Stimulated activated CD4-positive, alpha-beta T cell treated with anti-CD3 and anti-CD28 coated beads, TNF-alpha, amount 100 ng/mL, for 48 hours (primary cell): ENCODE results near the gene SUPT7L.

Source experiments
- DNase-seq, 3 donors: peaks; one replicate each; pipeline ENCODE4 v3.0.0-alpha.2; 2020; ENCODE audit warnings: low read depth in 3 of 3

The SUPT7L gene, protein sequence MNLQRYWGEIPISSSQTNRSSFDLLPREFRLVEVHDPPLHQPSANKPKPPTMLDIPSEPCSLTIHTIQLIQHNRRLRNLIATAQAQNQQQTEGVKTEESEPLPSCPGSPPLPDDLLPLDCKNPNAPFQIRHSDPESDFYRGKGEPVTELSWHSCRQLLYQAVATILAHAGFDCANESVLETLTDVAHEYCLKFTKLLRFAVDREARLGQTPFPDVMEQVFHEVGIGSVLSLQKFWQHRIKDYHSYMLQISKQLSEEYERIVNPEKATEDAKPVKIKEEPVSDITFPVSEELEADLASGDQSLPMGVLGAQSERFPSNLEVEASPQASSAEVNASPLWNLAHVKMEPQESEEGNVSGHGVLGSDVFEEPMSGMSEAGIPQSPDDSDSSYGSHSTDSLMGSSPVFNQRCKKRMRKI

GRCh38 chr2:27663285-27664153 lies at the start of gene SUPT7L, which contains the start of gene SLC4A1AP:
TSS of gene SUPT7L (minus strand) at chr2:27663614. CDS start at chr2:27662192, 1,422 bp downstream.
TSS of gene SLC4A1AP (plus strand) at chr2:27663889. CDS start at chr2:27663915, 26 bp downstream.
- peak; percentile 44 to 56 (median 55) for DNase-seq

DNA sequence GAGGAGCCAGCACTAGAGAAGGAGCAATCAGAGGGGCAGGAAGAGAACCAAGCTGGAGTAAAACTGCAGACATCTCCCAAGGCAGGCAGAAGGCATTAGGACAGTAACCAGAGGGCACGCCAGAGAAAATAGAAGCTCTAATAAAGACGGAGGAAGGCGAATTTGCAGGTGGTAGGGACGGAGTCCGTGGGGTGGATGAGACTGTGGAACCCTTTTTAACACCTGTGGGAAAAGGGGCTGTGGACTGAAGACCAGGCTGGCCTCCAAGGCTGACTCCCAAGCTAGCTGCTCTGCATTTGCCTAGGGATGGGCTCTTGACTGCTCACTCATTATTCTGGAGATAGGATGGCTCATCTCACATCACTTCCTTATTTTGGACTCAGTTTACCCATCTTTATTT lies 49.8 kb upstream of the SUPT7L start:
- no peak for DNase-seq

DNA sequence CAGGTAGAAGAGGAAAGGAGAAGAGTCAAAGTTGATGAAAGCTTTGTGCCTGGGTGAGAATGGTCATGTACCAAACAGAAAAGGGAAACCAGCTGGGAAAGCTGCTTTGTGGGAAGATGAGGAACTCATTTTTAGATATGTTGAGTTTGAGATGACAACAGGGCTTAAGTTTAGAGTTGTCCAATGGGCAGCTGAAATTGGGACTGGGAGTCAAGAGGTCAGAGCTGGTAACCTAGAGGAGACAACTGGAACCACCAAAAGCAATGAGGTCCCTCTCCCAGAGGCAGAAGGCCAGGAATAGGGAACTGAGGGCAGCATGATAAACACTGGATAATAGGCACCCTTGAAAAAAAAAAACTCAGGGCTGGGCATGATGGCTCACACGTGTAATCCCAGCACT lies 49.1 kb upstream of the SUPT7L start:
- no peak for DNase-seq

- DNase-seq, result no peak
Measured at GRCh38 chr2:27711804-27712203, 48.4 kb upstream of the SUPT7L start.

DNA sequence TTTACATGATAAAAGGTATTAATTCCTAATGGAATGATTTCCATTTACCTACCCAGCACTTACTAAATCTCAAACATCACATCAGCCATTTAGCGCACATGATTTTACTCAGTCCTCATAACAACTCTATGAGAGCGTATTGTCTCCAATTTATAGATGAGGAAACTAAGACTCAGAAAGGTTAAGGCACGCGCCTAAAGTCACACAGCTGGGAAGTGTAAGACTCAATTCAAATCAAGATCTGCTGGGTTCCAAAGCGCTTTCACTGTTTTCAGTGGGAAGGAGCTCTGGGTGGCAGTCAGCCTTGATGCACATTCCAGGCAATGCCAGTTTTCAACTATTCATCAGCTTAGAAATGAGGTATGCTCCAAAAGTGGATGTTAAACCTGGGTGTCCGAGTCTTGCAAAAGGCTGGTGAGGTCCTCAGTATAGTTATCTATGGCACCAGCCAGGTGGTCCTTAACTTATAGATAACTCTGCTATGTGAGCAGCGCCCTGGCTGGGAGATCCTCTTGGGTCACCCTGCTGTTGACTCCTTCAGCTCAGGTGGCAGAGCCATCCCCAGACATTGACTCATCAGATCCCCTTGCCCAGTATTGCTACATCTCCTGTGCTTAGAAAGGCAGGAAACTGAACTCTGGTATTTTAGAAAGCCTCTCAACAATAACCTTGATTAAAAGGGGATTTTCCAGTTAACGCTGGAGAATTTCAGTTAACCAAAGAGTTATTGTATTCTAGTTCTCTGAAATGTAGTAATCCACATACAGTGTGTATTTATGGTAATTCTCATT lies 47.4 kb upstream of the SUPT7L start:
- no peak for DNase-seq

DNA sequence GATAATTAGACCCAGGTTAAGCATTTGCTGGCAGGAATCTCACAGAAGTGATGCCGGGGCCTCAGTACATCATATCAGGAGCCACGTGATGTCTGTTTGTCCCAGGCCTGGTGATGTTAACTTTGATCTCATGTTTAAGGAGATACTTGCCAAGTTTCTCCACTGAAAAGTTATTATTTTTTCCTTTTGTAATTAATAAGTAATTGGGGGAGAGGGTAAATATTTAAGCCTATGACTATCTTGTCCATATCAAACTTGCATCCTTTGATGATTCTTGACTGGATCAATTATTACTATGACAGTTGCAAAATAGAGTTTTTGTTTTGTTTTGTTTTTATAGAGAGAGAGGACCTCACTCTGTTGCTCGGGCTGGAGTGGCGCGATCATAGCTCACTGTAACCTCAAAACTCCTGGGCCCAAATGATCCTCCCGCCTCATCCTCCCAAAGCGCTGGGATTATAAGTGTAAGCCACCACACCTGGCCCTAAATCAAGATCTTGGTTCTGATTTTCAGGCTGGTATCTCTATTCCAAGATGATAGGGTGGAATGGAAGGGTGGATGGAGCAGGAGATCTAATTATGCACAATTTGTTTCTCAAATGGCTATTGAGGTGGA lies 46.7 kb upstream of the SUPT7L start:
- DNase-seq, result no peak

GRCh38 chr2:27709326-27709725 lies 45.9 kb upstream of the SUPT7L start:
- DNase-seq, result no peak

DNA sequence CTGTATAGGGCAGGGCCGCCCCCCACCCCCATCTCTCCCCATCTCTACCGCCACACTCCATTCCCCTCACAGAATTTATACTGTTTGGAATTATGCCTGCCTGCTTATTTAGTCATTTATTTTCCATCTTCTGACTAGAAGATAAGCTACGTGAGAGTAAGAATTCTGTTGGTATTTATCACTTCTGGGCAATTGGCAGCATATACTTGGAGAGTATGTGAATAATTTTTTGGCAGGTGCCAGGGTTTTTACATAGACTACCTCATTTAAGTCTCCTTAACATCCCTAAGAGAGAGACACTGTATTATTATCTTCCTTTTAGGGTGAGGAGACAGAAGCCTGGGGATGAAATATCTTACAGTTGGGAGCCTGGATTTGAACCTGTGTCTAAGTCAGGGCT lies 45.3 kb upstream of the SUPT7L start:
- no peak for DNase-seq

- no peak for DNase-seq
Measured at GRCh38 chr2:27708257-27708654, 44.8 kb upstream of the SUPT7L start.

DNA sequence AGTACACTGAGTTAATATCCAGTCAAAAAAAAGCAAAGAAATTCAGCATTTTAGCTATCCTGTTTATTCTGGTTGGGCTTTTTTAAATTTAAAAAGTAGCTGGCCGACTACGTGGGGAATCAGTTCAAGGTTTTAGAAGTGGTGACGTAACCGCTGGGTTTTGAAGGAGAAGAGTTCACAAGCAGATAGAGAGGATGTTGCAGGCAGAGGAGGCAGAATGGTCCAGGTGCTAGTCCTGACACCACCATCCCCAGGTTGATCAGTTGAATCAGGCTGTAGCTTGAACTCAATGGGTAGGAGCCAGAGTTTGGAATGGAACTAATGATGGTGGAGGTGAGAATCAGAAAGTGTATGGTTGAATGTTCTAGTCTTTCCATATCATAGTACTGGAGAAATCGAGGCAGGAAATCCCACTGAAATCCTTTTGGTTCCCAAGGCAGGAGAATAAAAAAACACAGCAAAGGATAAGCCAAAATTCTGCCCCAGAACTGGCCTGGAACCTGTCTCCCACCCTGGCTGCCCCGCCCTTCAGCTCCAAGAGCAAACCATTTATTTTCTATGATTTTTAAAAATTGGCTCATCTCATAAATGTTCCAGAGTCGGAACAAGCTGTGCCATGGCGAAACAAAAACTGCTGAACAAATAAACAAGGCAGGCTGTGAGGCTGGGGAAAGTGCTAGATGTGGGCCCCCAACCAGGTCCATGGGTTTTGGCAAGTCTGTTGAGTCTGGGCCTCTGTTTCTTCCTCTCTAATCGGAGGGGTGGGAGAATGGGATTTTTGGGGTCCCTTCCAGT lies 44.2 kb upstream of the SUPT7L start:
- no peak for DNase-seq

- DNase-seq, result no peak
Measured at GRCh38 chr2:27705851-27706622, 42.6 kb upstream of the SUPT7L start.

DNA sequence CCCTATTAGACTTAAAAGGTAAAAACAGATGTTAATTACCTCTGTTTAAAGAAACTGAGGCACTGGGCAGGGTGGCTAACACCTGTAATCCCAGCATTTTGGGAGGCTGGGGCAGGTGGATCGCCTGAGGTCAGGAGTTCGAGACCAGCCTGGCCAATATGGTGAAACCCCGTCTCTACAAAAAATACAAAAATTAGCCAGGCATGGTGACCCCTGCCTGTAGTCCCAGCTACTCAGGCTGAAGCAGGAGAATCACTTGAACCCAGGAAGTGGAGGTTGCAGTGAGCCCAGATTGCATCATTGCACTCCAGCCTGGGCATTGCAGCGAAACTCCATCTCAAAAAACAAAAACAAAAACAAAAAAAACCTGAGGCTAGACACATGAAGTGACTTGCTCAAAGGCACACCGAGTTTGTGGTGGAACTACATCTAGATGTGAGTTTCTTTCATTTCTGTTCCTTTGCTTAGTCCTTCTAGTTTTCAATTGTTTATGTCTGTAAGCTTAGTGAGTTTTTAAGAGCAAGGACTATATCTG lies 41.0 kb upstream of the SUPT7L start:
- no peak for DNase-seq

- DNase-seq, result peak; percentile 77 to 85 (median 82)
Measured at GRCh38 chr2:27703638-27704341, 40.4 kb upstream of the SUPT7L start.

GRCh38 chr2:27702302-27702701 lies 38.9 kb upstream of the SUPT7L start:
- no peak for DNase-seq

- DNase-seq, result no peak
Measured at GRCh38 chr2:27701676-27702075, 38.3 kb upstream of the SUPT7L start.

GRCh38 chr2:27697660-27698059 lies 34.2 kb upstream of the SUPT7L start:
- DNase-seq, result no peak

DNA sequence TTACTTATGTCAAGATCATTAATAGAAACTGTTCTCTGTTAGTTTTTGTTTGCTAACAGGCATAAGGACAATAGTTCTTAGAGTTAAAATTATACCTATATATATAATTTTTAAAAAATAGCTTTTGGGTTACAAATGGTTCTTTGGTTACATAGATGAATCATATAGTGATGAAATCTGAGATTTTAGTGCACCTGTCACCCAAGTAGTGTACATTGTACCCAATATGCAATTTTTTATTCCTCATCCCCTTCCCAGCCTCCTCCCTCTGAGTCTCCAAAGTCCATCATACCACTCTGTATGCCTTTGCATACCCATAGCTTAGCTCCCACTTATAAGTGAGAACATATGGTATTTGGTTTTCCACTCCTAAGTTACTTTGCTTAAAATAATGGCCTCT lies 26.6 kb upstream of the SUPT7L start:
- no peak for DNase-seq

- DNase-seq, result no peak
Measured at GRCh38 chr2:27689424-27689823, 26.0 kb upstream of the SUPT7L start.

- no peak for DNase-seq
Measured at GRCh38 chr2:27687232-27687631, 23.8 kb upstream of the SUPT7L start.
